Measurements from ENCODE around the gene NFATC1. TPM values are rescaled to one million over a fixed set of nuclear protein-coding genes. Genes with fewer than 3 reads are reported as not detected.
A peak's percentile ranks its signal among the peaks of the same experiment; 100 is the strongest.
"Not testable (repeated sequence)": the region's sequence is repeated elsewhere in the genome, so short reads cannot be mapped to it uniquely, and the experiment has no call there.

Gene NFATC1
- total RNA-seq, 1 donor from 2014 or later, result 64.1 TPM

GRCh38 chr18:79478484-79479115 lies 82.9 kb downstream of the NFATC1 start:
- no peak overlapping the region for H3K4me3 ChIP-seq
- no peak overlapping the region for H3K27ac ChIP-seq
- no peaks in the 10 kb centered on the region for H3K27me3 ChIP-seq
- peak in 1 of 2 donors; percentile 61 for DNase-seq (ENCODE audit: low spot score in 2 of 2)
- TF ChIP-seq CTCF (IDR thresholded peaks at IDR 0.05), result no peak
- no peaks in the 10 kb centered on the region for H3K9me3 ChIP-seq
- H3K4me1 ChIP-seq, result no peaks in the 10 kb centered on the region
- peaks cover 11 to 34% of the 10 kb centered on the region in 2 donors for H3K36me3 ChIP-seq
- intact Hi-C loops (cut with DNase I), result no loop called here

- Histone ChIP-seq H3K36me3 (peaks cover 11 to 34% of the 10 kb centered on the region in 2 donors), H3K27me3 (no peaks in the 10 kb centered on the region), H3K27ac (no peak overlapping the region), H3K9me3 (no peaks in the 10 kb centered on the region), H3K4me3 (no peak overlapping the region), H3K4me1 (no peaks in the 10 kb centered on the region)
- DNase-seq (ENCODE audit: low spot score in 2 of 2), result peak in 1 of 2 donors; percentile 56
- TF ChIP-seq CTCF (IDR thresholded peaks at IDR 0.05), result no peak
- intact Hi-C loops (cut with DNase I), result no loop called here
These were observed 83.5 kb downstream of the NFATC1 start for GRCh38 chr18:79479116-79479760.

- peaks cover 11 to 34% of the 10 kb centered on the region in 2 donors for H3K36me3 ChIP-seq
- no peak for TF ChIP-seq CTCF (IDR thresholded peaks at IDR 0.05)
- no peaks in the 10 kb centered on the region for H3K9me3 ChIP-seq
- DNase-seq (ENCODE audit: low spot score in 2 of 2), result peak in 1 of 2 donors; percentile 50
- intact Hi-C loops (cut with DNase I), result no loop called here
- no peak overlapping the region for H3K27ac ChIP-seq
- H3K4me3 ChIP-seq, result no peak overlapping the region
- no peaks in the 10 kb centered on the region for H3K27me3 ChIP-seq
- H3K4me1 ChIP-seq, result peaks cover 0 to 3% of the 10 kb centered on the region in 2 donors
These were observed 84.0 kb downstream of the NFATC1 start for GRCh38 chr18:79479761-79480161.

GRCh38 chr18:79480171-79481045 lies 84.7 kb downstream of the NFATC1 start:
- peak in 1 of 2 donors; percentile 58 for DNase-seq (ENCODE audit: low spot score in 2 of 2)
- no peaks in the 10 kb centered on the region for H3K9me3 ChIP-seq
- TF ChIP-seq CTCF (IDR thresholded peaks at IDR 0.05), result no peak
- H3K27ac ChIP-seq, result no peak overlapping the region
- no peaks in the 10 kb centered on the region for H3K27me3 ChIP-seq
- no peak overlapping the region for H3K4me3 ChIP-seq
- H3K36me3 ChIP-seq, result peaks cover 11 to 34% of the 10 kb centered on the region in 2 donors
- intact Hi-C loops (cut with DNase I), result no loop called here
- H3K4me1 ChIP-seq, result peaks cover 0 to 10% of the 10 kb centered on the region in 2 donors

GRCh38 chr18:79481046-79481790 lies 85.5 kb downstream of the NFATC1 start:
- Histone ChIP-seq H3K9me3 (no peaks in the 10 kb centered on the region), H3K4me1 (peaks cover 0 to 14% of the 10 kb centered on the region in 2 donors), H3K27ac (no peak overlapping the region), H3K4me3 (no peak overlapping the region), H3K27me3 (no peaks in the 10 kb centered on the region), H3K36me3 (peaks cover 11 to 34% of the 10 kb centered on the region in 2 donors)
- TF ChIP-seq CTCF (IDR thresholded peaks at IDR 0.05), result no peak
- peak in 1 of 2 donors; percentile 55 for DNase-seq (ENCODE audit: low spot score in 2 of 2)
- intact Hi-C loops (cut with DNase I), result no loop called here

- H3K36me3 ChIP-seq, result peaks cover 29 to 32% of the 10 kb centered on the region in 2 donors
- H3K27ac ChIP-seq; intact Hi-C loops (cut with DNase I); H3K9me3 ChIP-seq; H3K27me3 ChIP-seq; H3K4me3 ChIP-seq: not testable (repeated sequence)
- peaks cover 0 to 19% of the 10 kb centered on the region in 2 donors for H3K4me1 ChIP-seq
- DNase-seq (ENCODE audit: low spot score in 2 of 2), result peak in 1 of 2 donors; percentile 43
These were observed 87.7 kb downstream of the NFATC1 start for GRCh38 chr18:79483393-79483792.

Measured in ascending aorta (tissue), 2 donors.